NCI-H128 (cell line): ENCODE measurements around the gene ITGA3.
A peak's percentile ranks its signal among the peaks of the same experiment; 100 is the strongest.

Source experiments
- DNase-seq: peaks from one replicate; lab custom pipeline; 2025; ENCODE audit not compliant: unreplicated experiment; lab: John Stamatoyannopoulos, UW

Gene ITGA3

GRCh38 chr17:50055426-50056216 lies at the start of gene ITGA3:
Gene ITGA3 (plus strand): TSS chr17:50056110. CDS start chr17:50056440, 330 bp downstream.
- DNase-seq: peak; percentile 43

- DNase-seq: no peak
Observed at GRCh38 chr17:50009282-50009681, 46.6 kb upstream of the ITGA3 start.

- DNase-seq: no peak
Observed at GRCh38 chr17:50013079-50013478, 42.8 kb upstream of the ITGA3 start.

GRCh38 chr17:50014471-50015088 lies 41.3 kb upstream of the ITGA3 start:
- no peak for DNase-seq

- DNase-seq: no peak
Observed at GRCh38 chr17:50015146-50015545, 40.8 kb upstream of the ITGA3 start.

GRCh38 chr17:50018909-50019308 lies 37.0 kb upstream of the ITGA3 start:
- DNase-seq: no peak

- no peak for DNase-seq
Observed at GRCh38 chr17:50020841-50021599, 34.9 kb upstream of the ITGA3 start.

GRCh38 chr17:50021681-50022370 lies 34.1 kb upstream of the ITGA3 start:
- DNase-seq: no peak

- no peak for DNase-seq
Observed at GRCh38 chr17:50022463-50023130, 33.3 kb upstream of the ITGA3 start.

- no peak for DNase-seq
Observed at GRCh38 chr17:50023520-50023919, 32.4 kb upstream of the ITGA3 start.

GRCh38 chr17:50024808-50025207 lies 31.1 kb upstream of the ITGA3 start:
- DNase-seq: no peak

GRCh38 chr17:50026046-50026675 lies 29.7 kb upstream of the ITGA3 start:
- DNase-seq: no peak

GRCh38 chr17:50026837-50027171 lies 29.1 kb upstream of the ITGA3 start:
- peak; percentile 19 for DNase-seq

GRCh38 chr17:50027172-50027880 lies 28.6 kb upstream of the ITGA3 start:
- DNase-seq: no peak

GRCh38 chr17:50027881-50028735 lies 27.8 kb upstream of the ITGA3 start:
- no peak for DNase-seq

- no peak for DNase-seq
Observed at GRCh38 chr17:50028736-50029120, 27.2 kb upstream of the ITGA3 start.

- no peak for DNase-seq
Observed at GRCh38 chr17:50029185-50029584, 26.7 kb upstream of the ITGA3 start.

GRCh38 chr17:50033316-50033715 lies 22.6 kb upstream of the ITGA3 start:
- no peak for DNase-seq
